ENCODE results near the gene TMEM37. TPM values are rescaled to one million over a fixed set of nuclear protein-coding genes. Genes with fewer than 3 reads are reported as not detected.

The TMEM37 gene
- total RNA-seq, 1 experiment from 2014 or later = 4.2 TPM

- no peaks in the 10 kb centered on the region for H3K9me3 ChIP-seq (ENCODE audit: control insufficient read depth, low read depth, low read length)
- no peak for DNase-seq
- H3K14ac ChIP-seq (ENCODE audit: insufficient read depth, low read length) = no peak overlapping the region
- no peak overlapping the region for H2BK120ac ChIP-seq (ENCODE audit: low read depth, low read length, poor library complexity, severe bottlenecking)
- H4K8ac ChIP-seq (replicated peaks; ENCODE audit: insufficient read length, low read depth, low read length) = no peak overlapping the region
- H3T11ph ChIP-seq (ENCODE audit: low read length) = no peak overlapping the region
- no peak overlapping the region for H3K4ac ChIP-seq (ENCODE audit: low read depth, low read length)
- no peak overlapping the region for H2AK5ac ChIP-seq (ENCODE audit: insufficient read length, low read length)
- Mint-ChIP-seq H3K27me3 (ENCODE audit: low read depth) (peaks cover 3% of the 10 kb centered on the region), H3K4me1 (peaks cover 4 to 21% of the 10 kb centered on the region in 2 experiments; a peak in 3 of 4 replicates), H3K36me3 (ENCODE audit: insufficient read depth in 1 of 3, low read depth in 3 of 3) (no peaks in the 10 kb centered on the region), H3K4me3 (no peak overlapping the region), H3K9me3 (no peaks in the 10 kb centered on the region; a peak in 1 of 5 replicates), H3K27ac (no peak overlapping the region)
- no peaks in the 10 kb centered on the region for H4K20me1 ChIP-seq (ENCODE audit: control insufficient read depth, insufficient read depth, insufficient read length)
- no peak overlapping the region for H2BK15ac ChIP-seq (ENCODE audit: low read depth, low read length)
- TF ChIP-seq, protein P1, sequence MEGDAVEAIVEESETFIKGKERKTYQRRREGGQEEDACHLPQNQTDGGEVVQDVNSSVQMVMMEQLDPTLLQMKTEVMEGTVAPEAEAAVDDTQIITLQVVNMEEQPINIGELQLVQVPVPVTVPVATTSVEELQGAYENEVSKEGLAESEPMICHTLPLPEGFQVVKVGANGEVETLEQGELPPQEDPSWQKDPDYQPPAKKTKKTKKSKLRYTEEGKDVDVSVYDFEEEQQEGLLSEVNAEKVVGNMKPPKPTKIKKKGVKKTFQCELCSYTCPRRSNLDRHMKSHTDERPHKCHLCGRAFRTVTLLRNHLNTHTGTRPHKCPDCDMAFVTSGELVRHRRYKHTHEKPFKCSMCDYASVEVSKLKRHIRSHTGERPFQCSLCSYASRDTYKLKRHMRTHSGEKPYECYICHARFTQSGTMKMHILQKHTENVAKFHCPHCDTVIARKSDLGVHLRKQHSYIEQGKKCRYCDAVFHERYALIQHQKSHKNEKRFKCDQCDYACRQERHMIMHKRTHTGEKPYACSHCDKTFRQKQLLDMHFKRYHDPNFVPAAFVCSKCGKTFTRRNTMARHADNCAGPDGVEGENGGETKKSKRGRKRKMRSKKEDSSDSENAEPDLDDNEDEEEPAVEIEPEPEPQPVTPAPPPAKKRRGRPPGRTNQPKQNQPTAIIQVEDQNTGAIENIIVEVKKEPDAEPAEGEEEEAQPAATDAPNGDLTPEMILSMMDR (conservative IDR thresholded peaks at IDR 0.05) = no peak
- H3K27me3 ChIP-seq (ENCODE audit: insufficient read depth, low read length) = no peaks in the 10 kb centered on the region
- no peak overlapping the region for H2AFZ ChIP-seq (ENCODE audit: low read length)
- H2BK12ac ChIP-seq (ENCODE audit: insufficient read length, low read depth, low read length) = no peak overlapping the region
- H3K23me2 ChIP-seq (ENCODE audit: insufficient read length, low read depth, low read length, poor library complexity, severe bottlenecking) = no peaks in the 10 kb centered on the region
- no peak overlapping the region for H3K27ac ChIP-seq (ENCODE audit: insufficient read length, low read depth, low read length)
- no peak overlapping the region for H3K23ac ChIP-seq (ENCODE audit: insufficient read length, low read depth, low read length)
- H4K5ac ChIP-seq (ENCODE audit: insufficient read length, low read depth, low read length) = no peak overlapping the region
- no peaks in the 10 kb centered on the region for H3K79me1 ChIP-seq (ENCODE audit: insufficient read depth, low read depth, low read length, poor library complexity, severe bottlenecking)
- H2BK5ac ChIP-seq (ENCODE audit: insufficient read length, low read length) = no peak overlapping the region
- H3K4me2 ChIP-seq (ENCODE audit: insufficient read depth, insufficient read length, low read length) = no peak overlapping the region
- H3K9ac ChIP-seq (ENCODE audit: extremely low read depth, insufficient read length, low read length) = no peak overlapping the region
- no peaks in the 10 kb centered on the region; the same call in 1 of the 2 replicates for H3K4me1 ChIP-seq (ENCODE audit: insufficient read depth, low read length)
- H3K18ac ChIP-seq (ENCODE audit: insufficient read length, low read depth, low read length) = no peak overlapping the region
- H2BK20ac ChIP-seq (ENCODE audit: low read depth, low read length, poor library complexity, severe bottlenecking) = no peak overlapping the region
- no CpG with 5 or more reads among the region's 20 CpGs for WGBS (ENCODE audit: extremely low coverage, insufficient read length, low lambda C conversion rate)
- H3K79me2 ChIP-seq (ENCODE audit: insufficient read depth, low read length) = no peaks in the 10 kb centered on the region
- H4K91ac ChIP-seq (ENCODE audit: insufficient read length, low read depth, low read length) = no peak overlapping the region
- no peak overlapping the region for H3K56ac ChIP-seq (ENCODE audit: insufficient read length, low read depth, low read length)
Observed at GRCh38 chr2:119482481-119483394, 51.1 kb downstream of the TMEM37 start.
